T-helper 1 cell (primary cell): ENCODE measurements around the gene CTNNA2.

Experiments used
- DNase-seq, 5 donors: peaks; one replicate each; pipeline ENCODE4 v3.0.0-alpha.2; 2012 to 2020

The CTNNA2 gene

GRCh38 chr2:79793006-79793405 is 280.2 kb downstream of the CTNNA2 start:
- no peak for DNase-seq

DNA sequence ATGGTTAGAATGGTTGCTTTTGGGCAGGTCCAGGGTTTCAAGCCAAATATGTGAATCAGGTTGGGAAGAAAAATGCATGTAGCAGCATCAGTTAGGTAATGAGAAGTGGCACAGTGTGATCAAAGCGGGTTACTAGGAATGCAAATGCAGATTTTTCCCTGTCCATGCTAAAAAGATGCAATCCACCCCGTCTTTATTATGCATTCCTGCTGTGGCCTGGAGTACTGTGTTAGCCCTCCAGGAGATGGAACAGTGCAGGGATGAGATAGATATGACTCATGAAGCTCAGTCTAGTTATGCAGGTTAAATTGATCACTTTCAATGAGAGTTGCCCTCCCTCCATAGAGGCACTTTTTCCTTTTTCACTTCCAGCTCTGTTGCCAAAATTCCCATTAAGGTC is 283.8 kb downstream of the CTNNA2 start:
- no peak for DNase-seq

DNA sequence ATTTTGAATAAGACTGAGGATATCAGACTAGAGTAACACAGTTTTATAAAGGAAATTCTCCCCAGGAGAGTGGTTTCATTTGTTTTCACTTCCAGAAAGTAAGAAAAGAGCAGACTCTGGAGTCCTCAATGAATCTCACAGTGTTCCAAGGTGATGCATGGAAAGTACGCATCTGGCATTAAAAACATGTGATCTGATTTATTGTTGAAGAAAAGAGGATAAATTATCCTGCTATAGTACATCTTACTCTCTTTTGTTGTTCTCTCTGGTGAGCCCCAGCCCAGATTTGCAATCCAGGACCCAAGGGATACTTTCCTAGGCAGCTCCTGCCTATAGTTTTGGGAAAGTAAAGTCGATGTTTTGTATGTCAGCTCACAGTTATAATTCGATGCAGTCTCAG is 285.9 kb downstream of the CTNNA2 start:
- no peak for DNase-seq

GRCh38 chr2:79799729-79800128 is 286.9 kb downstream of the CTNNA2 start:
- DNase-seq: no peak

DNA sequence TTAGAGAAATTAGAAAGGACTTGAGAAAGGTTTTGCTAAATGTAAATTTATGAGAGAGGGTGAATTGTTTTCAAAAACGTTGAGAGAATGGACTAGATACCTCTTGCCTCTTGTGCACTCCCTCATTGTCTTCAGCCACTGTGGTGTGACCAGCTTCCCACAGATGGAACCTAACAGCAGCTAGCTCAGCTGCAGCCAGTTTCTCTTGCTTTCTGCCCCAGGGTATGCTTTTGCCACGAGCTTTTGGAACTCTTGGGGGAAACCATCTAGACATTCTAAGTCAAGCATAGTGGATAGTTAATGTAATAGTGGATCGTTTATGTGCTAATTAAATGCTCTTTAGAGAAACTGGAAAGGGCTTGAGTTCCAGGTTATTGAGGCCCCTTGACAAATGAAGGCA is 288.2 kb downstream of the CTNNA2 start:
- no peak for DNase-seq

GRCh38 chr2:79817288-79817687 is 304.4 kb downstream of the CTNNA2 start:
- DNase-seq: no peak

- no peak for DNase-seq
Measured at GRCh38 chr2:79820281-79820680, 307.4 kb downstream of the CTNNA2 start.

DNA sequence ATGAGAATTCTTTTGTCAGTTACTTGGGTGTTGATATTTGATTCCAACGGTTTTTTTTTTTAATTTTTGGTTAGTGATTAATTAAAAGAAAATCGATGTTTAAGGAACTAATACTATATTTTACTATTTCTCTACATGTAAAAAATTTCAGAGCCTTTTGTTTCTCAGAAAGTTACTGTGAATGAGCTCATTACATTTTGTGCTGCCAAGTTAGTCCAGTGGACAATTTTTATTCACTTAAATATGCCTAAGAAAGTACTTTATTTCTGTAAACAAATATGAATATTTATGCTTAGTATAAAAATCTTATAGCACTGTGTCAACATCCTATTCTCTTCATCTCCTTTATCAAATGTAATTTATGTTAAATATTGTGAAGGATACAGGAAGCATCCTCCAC is 309.3 kb downstream of the CTNNA2 start:
- no peak for DNase-seq

- DNase-seq: no peak
Measured at GRCh38 chr2:79824086-79824786, 311.4 kb downstream of the CTNNA2 start.

- no peak for DNase-seq
Measured at GRCh38 chr2:79827881-79828280, 315.0 kb downstream of the CTNNA2 start.

DNA sequence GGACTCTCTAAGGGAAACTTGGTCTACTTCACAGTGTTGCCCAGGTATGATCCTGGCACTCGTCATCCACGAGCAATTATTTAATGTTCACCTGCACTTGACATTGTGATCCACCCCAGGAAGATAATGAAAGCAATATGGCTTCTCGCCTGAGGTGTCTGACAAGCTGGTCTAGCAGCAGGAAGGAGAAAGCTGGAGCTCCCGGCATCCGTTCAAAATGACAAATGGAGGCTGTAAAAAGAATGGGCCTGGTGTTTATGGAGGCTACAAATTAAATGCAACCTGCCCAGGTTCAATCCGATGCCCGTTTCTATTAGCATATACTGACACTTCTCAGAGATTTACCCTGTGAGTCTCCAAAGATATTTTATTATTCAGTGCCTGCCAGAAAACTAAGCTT is 317.6 kb downstream of the CTNNA2 start:
- no peak for DNase-seq

- no peak for DNase-seq
Measured at GRCh38 chr2:79831961-79832360, 319.1 kb downstream of the CTNNA2 start.

DNA sequence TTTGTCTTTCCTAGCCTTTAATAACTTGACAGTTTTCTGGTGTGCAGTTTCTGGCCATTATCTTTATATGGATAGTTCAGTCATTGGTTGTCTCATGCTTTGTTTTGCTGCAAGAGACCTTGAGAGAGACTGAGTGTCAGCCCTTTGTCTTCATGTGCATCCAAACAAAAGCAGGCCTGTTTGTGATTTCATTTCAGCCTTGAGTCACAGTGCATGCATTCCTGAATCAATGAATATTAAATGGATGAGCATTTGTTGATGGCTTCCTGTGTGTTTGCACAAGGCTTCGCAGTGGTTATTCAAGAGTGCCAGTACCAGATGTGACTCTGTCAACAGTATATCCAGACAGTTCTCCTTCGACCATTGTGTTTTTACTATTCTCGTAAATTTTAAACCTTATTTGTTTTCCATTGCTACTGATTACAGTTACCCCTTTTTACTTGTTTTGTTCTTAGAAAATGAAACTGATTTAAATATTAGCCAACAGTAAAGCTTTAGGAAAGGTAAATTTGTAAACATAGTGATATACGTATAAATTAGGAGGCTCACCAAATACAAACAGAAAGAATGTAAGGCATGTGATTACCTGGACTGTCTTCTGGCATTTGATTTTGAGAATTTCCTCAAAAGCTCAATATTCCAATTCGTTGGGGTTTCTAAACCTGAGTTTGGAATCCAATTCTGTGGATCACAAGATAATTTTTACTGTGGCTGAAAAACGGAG is 319.8 kb downstream of the CTNNA2 start:
- DNase-seq: no peak

DNA sequence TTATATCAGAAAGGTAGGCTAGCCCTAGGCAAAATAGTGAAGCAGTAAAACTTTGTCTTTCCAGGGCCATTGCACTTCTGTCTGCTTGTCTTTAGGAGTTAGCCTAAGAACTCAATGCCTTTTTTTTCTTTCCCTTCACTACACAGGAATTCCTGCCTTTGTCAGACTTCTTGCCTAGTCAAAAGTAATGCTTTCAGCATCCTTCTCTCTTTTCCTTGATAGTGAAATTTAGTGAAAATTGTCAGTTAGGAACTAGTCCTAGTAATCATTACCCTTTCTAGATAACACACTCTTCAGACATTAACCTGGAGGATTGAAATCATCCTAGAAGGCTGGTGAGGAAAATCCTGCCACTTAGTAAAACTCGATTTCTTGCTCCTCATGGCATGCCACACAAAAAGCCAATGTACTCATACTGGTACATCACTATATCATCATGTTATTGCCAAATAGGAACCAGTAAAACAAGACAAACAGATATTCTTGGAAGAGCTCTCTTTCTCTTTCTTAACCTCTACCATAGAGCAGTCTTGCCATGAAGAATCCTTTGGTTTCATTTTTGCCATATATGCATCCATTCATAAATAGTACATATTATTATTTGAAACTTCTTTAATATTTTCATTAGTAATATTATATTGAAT is 320.5 kb downstream of the CTNNA2 start:
- no peak for DNase-seq

DNA sequence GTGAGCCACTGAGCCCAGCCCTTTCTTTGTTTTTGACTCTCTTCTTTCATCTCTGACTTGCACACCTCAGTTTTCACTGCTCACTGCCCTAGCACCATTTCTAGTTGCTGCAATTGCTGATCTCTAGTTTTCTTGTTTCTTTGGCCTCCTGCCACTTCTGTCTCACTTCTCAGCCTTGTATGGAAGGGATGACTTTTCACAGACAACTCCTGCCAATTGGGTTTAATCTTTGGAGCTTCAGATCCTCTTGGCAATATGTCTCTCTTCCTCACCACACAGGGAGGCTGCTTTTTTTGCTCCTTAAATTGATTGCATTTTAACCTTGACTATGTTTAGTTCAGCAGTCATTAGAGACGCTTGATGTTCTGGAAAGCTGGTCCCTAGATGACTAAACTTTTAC is 323.1 kb downstream of the CTNNA2 start:
- no peak for DNase-seq

DNA sequence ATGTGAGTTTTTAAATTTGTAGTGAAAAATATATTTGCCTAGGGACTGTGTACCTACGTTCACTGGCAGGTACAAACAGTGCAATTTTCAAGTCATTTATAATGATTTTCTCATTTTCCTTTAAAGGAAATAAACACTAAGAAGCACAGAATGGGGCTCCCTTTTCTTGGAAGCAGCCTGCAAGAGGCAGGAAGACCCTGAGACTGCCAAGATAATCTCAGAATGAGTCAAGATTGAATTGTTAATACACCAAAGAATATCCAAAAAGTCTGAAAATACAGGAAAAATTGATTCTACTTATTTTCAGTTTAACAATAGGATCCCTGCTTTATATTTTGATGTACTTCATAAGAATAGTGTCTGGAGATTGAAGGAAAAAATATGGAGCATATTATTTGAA is 331.2 kb downstream of the CTNNA2 start:
- DNase-seq: no peak

- no peak for DNase-seq
Measured at GRCh38 chr2:79846878-79847277, 334.0 kb downstream of the CTNNA2 start.

GRCh38 chr2:79849241-79849640 is 336.4 kb downstream of the CTNNA2 start:
- DNase-seq: no peak

DNA sequence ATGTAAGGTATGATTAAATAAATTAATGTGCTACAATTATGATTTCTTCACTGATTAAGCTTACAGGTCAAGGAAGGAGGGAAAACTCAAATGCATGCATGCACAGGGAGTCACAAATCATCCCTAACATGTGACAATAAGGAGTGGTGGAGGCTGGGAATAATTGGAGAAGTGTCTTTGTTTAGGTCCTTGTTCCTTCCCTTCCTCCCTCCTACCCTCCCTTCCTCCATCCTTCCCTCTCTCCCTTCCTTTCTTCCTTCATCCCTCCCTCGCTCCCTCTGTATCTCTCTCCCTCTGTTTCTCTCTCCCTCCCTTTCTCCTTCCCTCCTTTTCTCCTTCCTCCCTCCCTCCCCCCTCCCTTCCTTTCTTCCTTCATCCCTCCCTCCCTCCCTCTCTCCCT is 337.1 kb downstream of the CTNNA2 start:
- no peak for DNase-seq

- no peak for DNase-seq
Measured at GRCh38 chr2:79850912-79851311, 338.1 kb downstream of the CTNNA2 start.

DNA sequence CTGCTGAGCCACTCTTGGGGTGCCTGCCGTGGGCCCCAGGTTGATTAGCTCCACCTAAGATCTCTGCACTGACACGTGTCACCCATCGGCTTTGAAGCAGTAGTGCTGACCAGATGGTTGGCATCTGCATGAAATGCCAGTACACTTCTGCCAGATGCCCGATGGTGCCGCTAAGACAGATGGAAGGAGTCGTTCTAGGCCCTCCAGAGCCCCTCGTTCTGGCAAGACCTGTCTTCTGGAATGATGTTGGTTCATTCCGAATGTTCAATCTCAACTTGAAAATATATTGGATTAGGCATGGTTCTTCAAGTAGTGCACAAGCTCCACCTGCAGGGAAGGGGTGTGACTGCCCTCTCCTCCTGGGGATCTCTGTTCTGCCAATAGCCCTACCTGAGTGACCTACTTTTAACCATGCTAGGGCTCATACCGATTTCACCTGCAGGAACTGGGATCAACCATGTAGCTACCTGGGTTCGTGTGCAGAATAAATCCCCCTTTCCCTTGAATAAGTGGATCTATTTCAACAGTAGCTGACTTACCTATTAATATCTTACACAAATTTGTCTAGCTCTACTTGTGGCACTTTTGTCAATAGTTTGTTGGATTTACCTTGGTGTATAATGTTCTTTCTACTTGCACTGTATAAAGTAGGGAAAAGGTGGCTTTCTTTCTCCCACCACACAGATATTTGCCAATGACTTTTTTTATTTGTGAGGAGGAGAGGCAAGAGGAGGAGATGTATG is 342.6 kb downstream of the CTNNA2 start:
- DNase-seq: no peak

GRCh38 chr2:79857888-79858287 is 345.0 kb downstream of the CTNNA2 start:
- no peak for DNase-seq
